Prostate gland (tissue), 2 donors: ENCODE measurements around the gene SPRR2G. TPM values are rescaled to one million over a fixed set of nuclear protein-coding genes. Genes with fewer than 3 reads are reported as not detected.
"Not testable (repeated sequence)": the region's sequence is repeated elsewhere in the genome, so short reads cannot be mapped to it uniquely, and the experiment has no call there.

Source experiments
- DNase-seq: peaks from one replicate; pipeline ENCODE4 v3.0.0-alpha.2; 2019; ENCODE audit warnings: low spot score
- H3K27ac ChIP-seq, 2 donors: fragments of 200-600 bp; sonication (generic); 2 replicates each; pipeline ENCODE4 v1.5.1; 2017 to 2019
- H3K27me3 ChIP-seq: fragments of 200-600 bp; sonication (generic); replicated peaks from 2 replicates; pipeline ENCODE4 v1.5.1; 2019; ENCODE audit not compliant: insufficient read depth
- H3K36me3 ChIP-seq, 2 donors: fragments of 200-600 bp; sonication (generic); 1 replicate in 1 of 2; 2 replicates in 1 of 2; pipeline versions ENCODE4 v1.5.1 to v1.8.1; 2017 to 2019
- H3K4me1 ChIP-seq: fragments of 200-600 bp; sonication (generic); replicated peaks from 2 replicates; pipeline ENCODE4 v1.5.1; 2019
- H3K4me3 ChIP-seq, 2 donors: fragments of 200-600 bp; sonication (generic); 2 replicates each; pipeline ENCODE4 v1.5.1; 2017 to 2019
- H3K9me3 ChIP-seq: fragments of 200-600 bp; sonication (generic); 2 replicates; pipeline ENCODE4 v1.5.1; 2017
- CTCF ChIP-seq, 4 experiments: fragments of 200-600 bp in 2 of 4; fragments of 450-650 bp in 2 of 4; sonication (generic) in 2 of 4; IDR thresholded peaks; 1 replicate in 3 of 4; 2 replicates in 1 of 4; pipeline ENCODE4 v1.5.1; 2016 to 2019; ENCODE audit warnings: antibody characterized with exemption in 4 of 4, mild to moderate bottlenecking in 2 of 4, moderate library complexity in 2 of 4
- POLR2A ChIP-seq: fragments of 450-650 bp; IDR thresholded peaks from one replicate; pipeline ENCODE4 v1.6.1; 2016; ENCODE audit warnings: antibody characterized with exemption, mild to moderate bottlenecking
- POLR2AphosphoS5 ChIP-seq: sonication (generic); formaldehyde crosslinking; IDR thresholded peaks from one replicate; pipeline ENCODE4 v1.6.1; 2017; ENCODE audit warnings: antibody characterized with exemption
- WGBS: methylation state at CpG from one replicate; pipeline ENCODE4 v1.1.5; 2018; 5-methylcytosine and 5-hydroxymethylcytosine counted together
- intact Hi-C: fragments of 100-400 bp; cut with DNase I; formaldehyde crosslinking; loops from one replicate; pipeline ENCODE4 v1.14.2; 2022
- total RNA-seq, 2 donors: library from RNA; depleted of rRNA; stranded (reverse); fragments of >200 nt; gene quantifications; one replicate each; pipeline ENCODE4 v1.1.0, GENCODE V29; 2016

Gene SPRR2G
- total RNA-seq, 2 donors from 2014 or later, result not detected

- intact Hi-C loops, result no loop called here
- no peaks in the 10 kb centered on the region for H3K9me3 ChIP-seq
- H3K4me3 ChIP-seq, result no peak overlapping the region
- no peaks in the 10 kb centered on the region for H3K36me3 ChIP-seq
- TF ChIP-seq POLR2A (no peak), CTCF (IDR thresholded peaks at IDR 0.05) (no peak), POLR2AphosphoS5 (no peak)
- WGBS, result 84% methylated on average over 3 of the region's 3 CpGs
- H3K27ac ChIP-seq, result no peak overlapping the region
- no peak for DNase-seq
- H3K4me1 ChIP-seq, result no peaks in the 10 kb centered on the region
- no peaks in the 10 kb centered on the region for H3K27me3 ChIP-seq
These were observed 1.8 kb upstream of the SPRR2G start for GRCh38 chr1:153152481-153152880.

GRCh38 chr1:153141377-153141776 lies 9.3 kb downstream of the SPRR2G start:
- 91% methylated on average over 3 of the region's 3 CpGs for WGBS
- DNase-seq, result no peak
- no peaks in the 10 kb centered on the region for H3K9me3 ChIP-seq
- H3K36me3 ChIP-seq, result no peaks in the 10 kb centered on the region
- H3K27ac ChIP-seq, result no peak overlapping the region
- no peaks in the 10 kb centered on the region for H3K27me3 ChIP-seq
- intact Hi-C loops, result no loop called here
- no peak for TF ChIP-seq CTCF (IDR thresholded peaks at IDR 0.05)
- TF ChIP-seq POLR2A, result no peak
- H3K4me3 ChIP-seq, result no peak overlapping the region
- no peaks in the 10 kb centered on the region for H3K4me1 ChIP-seq

DNA sequence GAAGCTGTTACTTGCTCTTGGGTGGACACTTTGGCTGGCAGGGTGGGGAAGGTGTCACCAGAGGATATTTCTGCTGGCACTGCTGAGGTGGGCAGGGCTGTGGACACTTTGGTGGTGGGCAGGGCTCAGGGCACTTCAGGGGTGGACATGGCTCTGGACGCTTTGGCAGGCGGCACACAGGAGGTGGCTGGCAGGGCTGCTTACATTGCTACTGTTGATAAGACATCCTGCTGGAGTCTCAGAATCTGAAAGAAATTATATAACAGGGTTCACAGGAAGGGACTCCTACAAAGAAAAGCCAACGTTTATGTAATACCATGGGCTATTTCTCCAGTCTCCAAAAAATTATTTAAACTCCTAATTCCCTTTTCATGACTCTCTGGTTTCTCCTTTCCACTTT lies 10.2 kb downstream of the SPRR2G start:
- TF ChIP-seq POLR2AphosphoS5, result no peak
- no peak for TF ChIP-seq CTCF (IDR thresholded peaks at IDR 0.05)
- no peak for TF ChIP-seq POLR2A
- Histone ChIP-seq H3K4me1 (no peaks in the 10 kb centered on the region), H3K27me3 (no peaks in the 10 kb centered on the region), H3K9me3 (no peaks in the 10 kb centered on the region), H3K27ac (no peak overlapping the region), H3K4me3 (no peak overlapping the region), H3K36me3 (no peaks in the 10 kb centered on the region)
- no peak for DNase-seq
- intact Hi-C loops, result no loop called here
- WGBS, result 77% methylated on average over 3 of the region's 3 CpGs

GRCh38 chr1:153133743-153134142 lies 16.9 kb downstream of the SPRR2G start:
- H3K4me1 ChIP-seq, result no peaks in the 10 kb centered on the region
- no peak overlapping the region for H3K4me3 ChIP-seq
- H3K36me3 ChIP-seq, result no peaks in the 10 kb centered on the region
- TF ChIP-seq POLR2A (no peak), CTCF (IDR thresholded peaks at IDR 0.05) (no peak), POLR2AphosphoS5 (no peak)
- no peaks in the 10 kb centered on the region for H3K9me3 ChIP-seq
- H3K27ac ChIP-seq, result no peak overlapping the region
- H3K27me3 ChIP-seq, result no peaks in the 10 kb centered on the region
- intact Hi-C loops, result no loop called here
- 74% methylated on average over 2 of the region's 2 CpGs for WGBS
- DNase-seq, result no peak

GRCh38 chr1:153133267-153133666 lies 17.4 kb downstream of the SPRR2G start:
- Histone ChIP-seq H3K27ac (no peak overlapping the region), H3K4me3 (no peak overlapping the region), H3K36me3 (no peaks in the 10 kb centered on the region), H3K9me3 (no peaks in the 10 kb centered on the region), H3K27me3 (no peaks in the 10 kb centered on the region), H3K4me1 (no peaks in the 10 kb centered on the region)
- intact Hi-C loops, result no loop called here
- TF ChIP-seq CTCF (IDR thresholded peaks at IDR 0.05) (no peak), POLR2AphosphoS5 (no peak), POLR2A (no peak)
- no peak for DNase-seq
- 85% methylated on average over 1 of the region's 1 CpG for WGBS

DNA sequence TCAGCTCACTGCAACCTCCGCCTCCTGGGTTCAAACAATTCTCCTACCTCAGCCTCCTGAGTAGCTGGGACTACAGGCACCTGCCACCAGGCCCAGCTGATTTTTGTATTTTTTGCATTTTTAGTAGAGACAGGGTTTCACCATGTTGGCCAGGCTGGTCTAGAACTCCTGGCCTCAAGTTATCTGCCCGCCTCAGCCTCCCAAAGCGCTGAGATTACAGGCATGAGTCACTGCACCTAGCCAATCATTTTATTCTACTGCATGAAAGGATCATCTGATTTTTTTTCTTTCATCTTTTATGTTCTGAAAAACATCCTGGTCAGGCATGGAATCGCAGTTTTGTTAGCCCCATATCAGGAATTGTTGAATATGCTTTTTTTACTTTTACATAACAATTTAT lies 22.0 kb downstream of the SPRR2G start:
- H3K27ac ChIP-seq, H3K36me3 ChIP-seq, H3K4me3 ChIP-seq, DNase-seq, H3K4me1 ChIP-seq, intact Hi-C loops, H3K9me3 ChIP-seq, H3K27me3 ChIP-seq: not testable (repeated sequence)
- 97% methylated on average over 4 of the region's 4 CpGs for WGBS
